K562 (cell line): Measurements from ENCODE around the gene DDHD1. TPM values are rescaled to one million over a fixed set of nuclear protein-coding genes. Genes with fewer than 3 reads are reported as not detected.

Experiments
- ATAC-seq: fragments of 200-7000 bp; cut with Tn5 transposase; 3 replicates; pipeline ENCODE4 v1.9.1; 2020; ENCODE audit warnings: moderate library complexity
- BruUV-seq: library from RNA; stranded (reverse); fragments of 400-500 nt; replicated peaks from 2 replicates; lab custom pipeline; 2021; lab: Mats Ljungman, UMichigan
- CTCF ChIA-PET: fragments of 300-600 bp; formaldehyde crosslinking; extraction: SDS; loops from one replicate; lab custom pipeline; 2021; ENCODE audit warnings: low intra/inter-chr PET ratio; lab: Yijun Ruan, JAX
- POLR2A ChIA-PET: fragments of 300-600, 350-650 bp; sonication (Branson Sonifier 250); formaldehyde crosslinking; extraction: SDS; loops from one replicate; lab custom pipeline; 2021; ENCODE audit warnings: antibody characterized with exemption, inconsistent platforms; lab: Yijun Ruan, JAX
- DNase-seq, 4 experiments: peaks; one replicate each; pipeline versions ENCODE4 v3.0.0 to v3.0.0-alpha.2; 2011 to 2018; ENCODE audit warnings: low spot score in 3 of 4, mixed read lengths in 3 of 4; ENCODE audit errors: extremely low read depth in 1 of 4
- FAIRE-seq: peaks from 2 replicates; lab custom pipeline; 2011; peaks lifted over from hg19 to GRCh38; lab: Jason Lieb, UNC
- H2AFZ ChIP-seq: 2 replicates; pipeline ENCODE4 v1.6.0; 2011; ENCODE audit warnings: low read depth, low read length, control low read depth, inconsistent platforms
- H3K27ac ChIP-seq: fragments of 200-600 bp; 3 replicates; pipeline ENCODE4 v1.8.0; 2011; ENCODE audit warnings: low read depth, mild to moderate bottlenecking, control low read depth, inconsistent platforms, low read length, moderate library complexity, mixed read lengths; ENCODE audit errors: extremely low read depth
- H3K27me3 ChIP-seq, 2 experiments: fragments of 300-600 bp in 1 of 2; 2 replicates in 1 of 2; 3 replicates in 1 of 2; pipeline versions ENCODE4 v1.6.0 to v1.8.0; 2011; ENCODE audit warnings: inconsistent platforms in 2 of 2, low read length in 2 of 2, mild to moderate bottlenecking in 1 of 2, mixed read lengths in 1 of 2, moderate library complexity in 1 of 2; ENCODE audit not compliant: control insufficient read depth in 2 of 2, insufficient read depth in 2 of 2
- H3K36me3 ChIP-seq: fragments of 300-600 bp; 3 replicates; pipeline ENCODE4 v1.8.0; 2011; ENCODE audit warnings: mild to moderate bottlenecking, low read length, inconsistent platforms; ENCODE audit not compliant: control insufficient read depth, insufficient read depth
- H3K4me1 ChIP-seq, 2 experiments: fragments of 200-600 bp in 1 of 2; replicated peaks in 1 of 2; 2 replicates in 1 of 2; 3 replicates in 1 of 2; pipeline versions ENCODE4 v1.5.1 to v1.8.0; 2011; ENCODE audit warnings: inconsistent platforms in 2 of 2, low read length in 2 of 2, mild to moderate bottlenecking in 1 of 2, mixed read lengths in 1 of 2, moderate library complexity in 1 of 2; ENCODE audit not compliant: control insufficient read depth in 2 of 2, insufficient read depth in 2 of 2
- H3K4me2 ChIP-seq: 2 replicates; pipeline ENCODE4 v1.6.1; 2011; ENCODE audit warnings: low read length, control low read depth, inconsistent platforms, mixed read lengths; ENCODE audit not compliant: insufficient read depth
- H3K4me3 ChIP-seq: fragments of 200-600 bp; sonication (generic), shearing (Covaris generic); 2 replicates; pipeline ENCODE4 v1.5.1; 2016; ENCODE audit warnings: control low read depth, inconsistent platforms
- H3K79me2 ChIP-seq: fragments of 200-600 bp; 3 replicates; pipeline ENCODE4 v1.8.0; 2011; ENCODE audit warnings: low read length, inconsistent platforms; ENCODE audit not compliant: control insufficient read depth, insufficient read depth
- H3K9ac ChIP-seq, 2 experiments: 2 replicates each; pipeline versions ENCODE4 v1.6.0 to v1.6.1; 2011; ENCODE audit warnings: low read depth in 2 of 2, low read length in 2 of 2, control low read depth in 1 of 2, inconsistent platforms in 1 of 2, mild to moderate bottlenecking in 1 of 2, mixed read lengths in 1 of 2; ENCODE audit not compliant: insufficient read depth in 1 of 2
- H3K9me1 ChIP-seq: one replicate; pipeline ENCODE4 v1.6.0; 2011; ENCODE audit warnings: inconsistent platforms, mild to moderate bottlenecking, low read length, moderate library complexity; ENCODE audit not compliant: control insufficient read depth, insufficient read depth
- H3K9me3 ChIP-seq: replicated peaks from 2 replicates; pipeline ENCODE4 v1.5.1; 2011; ENCODE audit warnings: low read depth, low read length, inconsistent platforms; ENCODE audit not compliant: control insufficient read depth, insufficient read depth
- H4K20me1 ChIP-seq: replicated peaks from 2 replicates; pipeline ENCODE4 v1.6.1; 2011; ENCODE audit warnings: low read length, inconsistent platforms, mixed read lengths; ENCODE audit not compliant: control insufficient read depth, insufficient read depth
- C11orf30 ChIP-seq: fragments of 450-650 bp; IDR thresholded peaks from 2 replicates; pipeline ENCODE4 v1.6.1; 2016; ENCODE audit warnings: low read depth, mild to moderate bottlenecking
- CBX8 ChIP-seq: fragments of 200-600 bp; sonication (generic); IDR thresholded peaks from 2 replicates; pipeline ENCODE4 v1.6.1; 2012; ENCODE audit warnings: borderline replicate concordance, mixed run types, low read depth, mild to moderate bottlenecking, moderate library complexity, mixed read lengths, low read length, control low read depth, inconsistent platforms; ENCODE audit not compliant: poor library complexity, severe bottlenecking; ENCODE audit errors: extremely low read depth
- CSDE1 ChIP-seq, 2 experiments: fragments of 450-650 bp; IDR thresholded peaks; 2 replicates each; pipeline ENCODE4 v1.6.1; 2016; ENCODE audit warnings: mild to moderate bottlenecking in 1 of 2
- E2F8 ChIP-seq: fragments of 450-650 bp; IDR thresholded peaks from 2 replicates; pipeline ENCODE4 v1.7.1; 2018; ENCODE audit warnings: mild to moderate bottlenecking, low read depth; ENCODE audit not compliant: partially characterized antibody
- FOXM1 ChIP-seq, 2 experiments: fragments of 450-650 bp in 1 of 2; sonication (generic) in 1 of 2; formaldehyde crosslinking in 1 of 2; IDR thresholded peaks; 2 replicates each; pipeline versions ENCODE4 v1.6.1 to v1.9.0; 2017 to 2022; ENCODE audit warnings: low read depth in 2 of 2, mild to moderate bottlenecking in 2 of 2, missing genetic modification reagents in 1 of 2, moderate library complexity in 1 of 2
- HNRNPL ChIP-seq: fragments of 200-400 bp; formaldehyde crosslinking; IDR thresholded peaks from 2 replicates; pipeline ENCODE4 v1.6.1; 2017; ENCODE audit warnings: low read depth, mild to moderate bottlenecking, low read length
- LEF1 ChIP-seq: fragments of 450-650 bp; IDR thresholded peaks from 2 replicates; pipeline ENCODE4 v1.6.1; 2016; ENCODE audit warnings: mild to moderate bottlenecking
- TBL1XR1 ChIP-seq, 2 experiments: IDR thresholded peaks; 2 replicates each; pipeline ENCODE4 v1.6.1; 2012; ENCODE audit warnings: improper control_type of control experiment in 2 of 2, low read length in 2 of 2, mild to moderate bottlenecking in 1 of 2
- TCFL5 ChIP-seq: fragments of 250-450 bp; sonication (Bioruptor Pico); conservative IDR thresholded peaks from 2 replicates; pipeline ENCODE4 v1.6.1; 2021; ENCODE audit warnings: mild to moderate bottlenecking, moderate library complexity, matching md5 sums
- ZNF316 ChIP-seq: fragments of 450-650 bp; IDR thresholded peaks from 2 replicates; pipeline ENCODE4 v1.6.1; 2016
- WGBS: fragments of 100-300 bp; shearing (Covaris generic); methylation state at CpG from one replicate; pipeline ENCODE4 v1.1.6; 2016; ENCODE audit warnings: low coverage, mixed read lengths; ENCODE audit not compliant: insufficient coverage; ENCODE audit errors: missing lambda C conversion rate; 5-methylcytosine and 5-hydroxymethylcytosine counted together
- in situ Hi-C: fragments of 300-500 bp; cut with MboI; formaldehyde crosslinking; loops from 4 replicates; pipeline ENCODE4 v1.15.0; 2018; ENCODE audit warnings: inconsistent platforms, mixed read lengths
- intact Hi-C: fragments of 100-400 bp; cut with micrococcal nuclease; formaldehyde crosslinking; loops from 2 replicates; pipeline ENCODE4 v1.14.2; 2022
- polyA plus RNA-seq, 8 experiments: library from polyadenylated mRNA; depleted of rRNA in 4 of 8; stranded (reverse) in 5 of 8; unstranded in 3 of 8; fragments of >200 nt; fragmentation: Nextera tagmentation in 2 of 8; fragmentation: Illumina TruSeq in 1 of 8; extraction: Ambion mirVana in 2 of 8; extraction: Trizol in 1 of 8; gene quantifications; 2 replicates each; pipeline versions ENCODE4 v1.2.1 to v1.2.3, GENCODE V29; 2011 to 2014; ENCODE audit warnings: inconsistent platforms in 1 of 8, missing spikeins in 1 of 8
- total RNA-seq, 7 experiments: library from RNA; depleted of rRNA in 6 of 7; stranded (reverse); fragments of >200 nt in 6 of 7; fragmentation: Illumina TruSeq in 2 of 7; extraction: Trizol in 2 of 7; gene quantifications; 2 replicates each; pipeline versions ENCODE4 v1.2.1 to v1.2.3, GENCODE V29; 2011 to 2021; ENCODE audit warnings: low replicate concordance in 1 of 7
- TF ChIP-seq, protein P1 (sequence below): fragments of 450-650 bp; formaldehyde crosslinking; IDR thresholded peaks from 2 replicates; pipeline ENCODE4 v1.4.0; 2020; ENCODE audit warnings: mild to moderate bottlenecking, moderate library complexity

DDHD1 gene
- total and polyA plus RNA-seq, 9 of the 15 experiments (the other 6 are each of a cell fraction or from before 2014, with no cell fraction given) = 1.2 to 12.3 (median 5.0) TPM

- Histone ChIP-seq H3K27me3 (no peaks in the 10 kb centered on the region), H3K4me3 (no peak overlapping the region), H3K4me1 (no peaks in the 10 kb centered on the region), H2AFZ (no peak overlapping the region), H3K9me3 (no peaks in the 10 kb centered on the region), H3K9ac (no peak overlapping the region), H4K20me1 (no peaks in the 10 kb centered on the region), H3K36me3 (no peaks in the 10 kb centered on the region), H3K79me2 (no peaks in the 10 kb centered on the region), H3K27ac (no peak overlapping the region), H3K4me2 (no peak overlapping the region), H3K9me1 (no peaks in the 10 kb centered on the region)
- FAIRE-seq (no peak), ATAC-seq (no peak), DNase-seq (no peak)
- ChIA-PET CTCF (no interaction called here), POLR2A (no interaction called here)
- in situ Hi-C loops = no loop called here
- WGBS = 0% methylated on average over 3 of the region's 3 CpGs
- no TSS peak for BruUV-seq
- intact Hi-C loops = no loop called here
- peak; percentile 31; the same call in 1 of the 2 replicates for TF ChIP-seq C11orf30
- no peak for TF ChIP-seq E2F8
- no peak for TF ChIP-seq TCFL5 (CRISPR knock-in tag)
- TF ChIP-seq, protein P1, sequence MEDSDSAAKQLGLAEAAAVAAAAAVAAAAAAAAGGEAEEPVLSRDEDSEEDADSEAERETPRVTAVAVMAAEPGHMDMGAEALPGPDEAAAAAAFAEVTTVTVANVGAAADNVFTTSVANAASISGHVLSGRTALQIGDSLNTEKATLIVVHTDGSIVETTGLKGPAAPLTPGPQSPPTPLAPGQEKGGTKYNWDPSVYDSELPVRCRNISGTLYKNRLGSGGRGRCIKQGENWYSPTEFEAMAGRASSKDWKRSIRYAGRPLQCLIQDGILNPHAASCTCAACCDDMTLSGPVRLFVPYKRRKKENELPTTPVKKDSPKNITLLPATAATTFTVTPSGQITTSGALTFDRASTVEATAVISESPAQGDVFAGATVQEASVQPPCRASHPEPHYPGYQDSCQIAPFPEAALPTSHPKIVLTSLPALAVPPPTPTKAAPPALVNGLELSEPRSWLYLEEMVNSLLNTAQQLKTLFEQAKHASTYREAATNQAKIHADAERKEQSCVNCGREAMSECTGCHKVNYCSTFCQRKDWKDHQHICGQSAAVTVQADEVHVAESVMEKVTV (CRISPR knock-in tag) = no peak
- TF ChIP-seq CBX8 = no peak
- TF ChIP-seq CSDE1 (IDR thresholded peaks at IDR 0.05) = no peak
- TF ChIP-seq FOXM1 (IDR thresholded peaks at IDR 0.05; ENCODE audit: low read depth) = no peak
- no peak for TF ChIP-seq FOXM1 (CRISPR knock-in tag; IDR thresholded peaks at IDR 0.05; ENCODE audit: low read depth)
- no peak for TF ChIP-seq LEF1
- no peak for TF ChIP-seq HNRNPL
- peak; percentile 34; the same call in 1 of the 2 replicates for TF ChIP-seq ZNF316
- no peak for TF ChIP-seq TBL1XR1 (IDR thresholded peaks at IDR 0.05; ENCODE audit: low read length in 2 of 2)
Observed at GRCh38 chr14:53023325-53023724, 129.8 kb downstream of the DDHD1 start.
